Sigmoid colon (tissue), 7 donors: ENCODE measurements around the gene NFIB. TPM values are rescaled to one million over a fixed set of nuclear protein-coding genes. Genes with fewer than 3 reads are reported as not detected.

Experiments
- DNase-seq: peaks from one replicate; pipeline ENCODE4 v3.0.0-alpha.2; 2019
- H3K27ac ChIP-seq, 4 donors: fragments of 200-600 bp; sonication (generic); one replicate each; pipeline ENCODE4 v1.5.1; 2016 to 2019; ENCODE audit warnings: mild to moderate bottlenecking in 1 of 4
- H3K27me3 ChIP-seq, 3 donors: fragments of 200-600 bp; sonication (generic); one replicate each; pipeline ENCODE4 v1.5.1; 2019; ENCODE audit warnings: mild to moderate bottlenecking in 1 of 3
- H3K36me3 ChIP-seq, 4 donors: fragments of 200-600 bp; sonication (generic); one replicate each; pipeline ENCODE4 v1.5.1; 2016 to 2019
- H3K4me1 ChIP-seq, 4 donors: fragments of 200-600 bp; sonication (generic); one replicate each; pipeline ENCODE4 v1.5.1; 2017 to 2019
- H3K4me3 ChIP-seq, 4 donors: fragments of 200-600 bp; sonication (generic); one replicate each; pipeline ENCODE4 v1.5.1; 2017 to 2019; ENCODE audit warnings: mild to moderate bottlenecking in 2 of 4, moderate library complexity in 1 of 4
- H3K9me3 ChIP-seq, 4 donors: fragments of 200-600 bp in 3 of 4; sonication (generic) in 3 of 4; one replicate each; pipeline versions ENCODE4 v1.5.1 to v1.6.1; 2013 to 2019
- EP300 ChIP-seq, 4 donors: sonication (generic); formaldehyde crosslinking; IDR thresholded peaks; one replicate each; pipeline ENCODE4 v1.6.1; 2017; ENCODE audit warnings: antibody characterized with exemption in 4 of 4
- POLR2A ChIP-seq, 2 donors: fragments of 450-650 bp; IDR thresholded peaks; one replicate each; pipeline ENCODE4 v1.6.1; 2016; ENCODE audit warnings: antibody characterized with exemption in 2 of 2, mild to moderate bottlenecking in 2 of 2, moderate library complexity in 2 of 2
- POLR2AphosphoS5 ChIP-seq, 4 donors: sonication (generic); formaldehyde crosslinking; IDR thresholded peaks; one replicate each; pipeline ENCODE4 v1.6.1; 2017; ENCODE audit warnings: antibody characterized with exemption in 4 of 4
- WGBS, 2 donors: extraction: QIAGEN DNeasy Blood & Tissue Kit; methylation state at CpG; one replicate each; pipeline ENCODE4 v1.1.7; 2013; 5-methylcytosine and 5-hydroxymethylcytosine counted together
- intact Hi-C: fragments of 100-400 bp; cut with DNase I; formaldehyde crosslinking; loops from one replicate; pipeline ENCODE4 v1.15.1; 2023
- polyA plus RNA-seq, 3 donors: library from polyadenylated mRNA; stranded (reverse); fragments of 200-250 nt; gene quantifications; one replicate each; pipeline ENCODE4 v1.2.3, GENCODE V29; 2013
- total RNA-seq, 4 donors: library from RNA; depleted of rRNA; stranded (reverse); fragments of >200 nt; gene quantifications; one replicate each; pipeline ENCODE4 v1.1.0, GENCODE V29; 2016
- TF ChIP-seq, protein P1 (sequence below), 4 experiments: fragments of 450-650 bp in 3 of 4; fragments of 200-600 bp in 1 of 4; IDR thresholded peaks; one replicate each; pipeline ENCODE4 v1.5.1; 2016 to 2019; ENCODE audit warnings: antibody characterized with exemption in 4 of 4, mild to moderate bottlenecking in 3 of 4, moderate library complexity in 2 of 4
- donor health status: healthy with polysubstance abuse.
- donor health status: Bipolar disorder and iron deficiency.
- donor health status: healthy.

NFIB gene
- total and polyA plus RNA-seq, 7 donors: 3.7 to 129 (median 45.3) TPM

GRCh38 chr9:14159440-14160216 lies 154.3 kb downstream of the NFIB start:
- DNase-seq: no peak
- no peaks in the 10 kb centered on the region for H3K9me3 ChIP-seq
- H3K27me3 ChIP-seq: no peaks in the 10 kb centered on the region
- H3K27ac ChIP-seq: no peak overlapping the region
- H3K4me3 ChIP-seq: no peak overlapping the region
- H3K4me1 ChIP-seq: peaks cover 0 to 52% (median 13%) of the 10 kb centered on the region in 4 donors
- TF ChIP-seq, protein P1, sequence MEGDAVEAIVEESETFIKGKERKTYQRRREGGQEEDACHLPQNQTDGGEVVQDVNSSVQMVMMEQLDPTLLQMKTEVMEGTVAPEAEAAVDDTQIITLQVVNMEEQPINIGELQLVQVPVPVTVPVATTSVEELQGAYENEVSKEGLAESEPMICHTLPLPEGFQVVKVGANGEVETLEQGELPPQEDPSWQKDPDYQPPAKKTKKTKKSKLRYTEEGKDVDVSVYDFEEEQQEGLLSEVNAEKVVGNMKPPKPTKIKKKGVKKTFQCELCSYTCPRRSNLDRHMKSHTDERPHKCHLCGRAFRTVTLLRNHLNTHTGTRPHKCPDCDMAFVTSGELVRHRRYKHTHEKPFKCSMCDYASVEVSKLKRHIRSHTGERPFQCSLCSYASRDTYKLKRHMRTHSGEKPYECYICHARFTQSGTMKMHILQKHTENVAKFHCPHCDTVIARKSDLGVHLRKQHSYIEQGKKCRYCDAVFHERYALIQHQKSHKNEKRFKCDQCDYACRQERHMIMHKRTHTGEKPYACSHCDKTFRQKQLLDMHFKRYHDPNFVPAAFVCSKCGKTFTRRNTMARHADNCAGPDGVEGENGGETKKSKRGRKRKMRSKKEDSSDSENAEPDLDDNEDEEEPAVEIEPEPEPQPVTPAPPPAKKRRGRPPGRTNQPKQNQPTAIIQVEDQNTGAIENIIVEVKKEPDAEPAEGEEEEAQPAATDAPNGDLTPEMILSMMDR (IDR thresholded peaks at IDR 0.05): no peak
- TF ChIP-seq POLR2AphosphoS5 (IDR thresholded peaks at IDR 0.05) (no peak), POLR2A (IDR thresholded peaks at IDR 0.05) (no peak), EP300 (IDR thresholded peaks at IDR 0.05) (no peak)
- WGBS, 2 donors: 86 to 87% methylated on average over 4 of the region's 4 CpGs
- H3K36me3 ChIP-seq: no peaks in the 10 kb centered on the region
- intact Hi-C loops: no loop called here

DNA sequence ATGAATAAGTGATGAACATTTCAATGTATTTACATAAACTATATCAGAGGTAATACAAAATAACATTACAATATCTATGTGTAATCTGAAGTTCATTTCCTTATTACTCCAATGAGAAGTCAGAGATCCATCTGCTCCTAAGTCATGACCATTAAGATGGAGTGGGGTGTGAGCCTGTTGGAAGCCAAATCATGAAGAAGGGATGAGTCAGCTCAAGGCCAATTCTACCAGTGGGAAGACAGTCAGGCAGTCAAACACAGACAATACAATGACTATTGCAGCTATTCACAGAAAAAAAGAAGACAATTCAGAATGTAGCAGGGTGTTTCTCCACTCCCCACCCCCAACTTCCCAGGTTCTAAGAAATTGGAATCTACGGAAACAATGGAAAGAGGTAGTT lies 155.0 kb downstream of the NFIB start:
- intact Hi-C loops: no loop called here
- DNase-seq: no peak
- 94 to 95% methylated on average over 1 of the region's 1 CpG for WGBS, 2 donors
- Histone ChIP-seq H3K4me1 (peaks cover 0 to 45% (median 10%) of the 10 kb centered on the region in 4 donors), H3K4me3 (no peak overlapping the region), H3K9me3 (no peaks in the 10 kb centered on the region), H3K36me3 (no peaks in the 10 kb centered on the region), H3K27ac (no peak overlapping the region), H3K27me3 (no peaks in the 10 kb centered on the region)
- TF ChIP-seq POLR2AphosphoS5 (IDR thresholded peaks at IDR 0.05): no peak

GRCh38 chr9:14158136-14158813 lies 155.7 kb downstream of the NFIB start:
- intact Hi-C loops: no loop called here
- H3K27ac ChIP-seq: no peak overlapping the region
- no peaks in the 10 kb centered on the region for H3K27me3 ChIP-seq
- H3K4me3 ChIP-seq: no peak overlapping the region
- peaks cover 0 to 49% (median 11%) of the 10 kb centered on the region in 4 donors for H3K4me1 ChIP-seq
- no peaks in the 10 kb centered on the region for H3K36me3 ChIP-seq
- WGBS, 2 donors: 45 to 72% methylated on average over 2 of the region's 2 CpGs
- no peak for DNase-seq
- H3K9me3 ChIP-seq: no peaks in the 10 kb centered on the region
- no peak for TF ChIP-seq POLR2AphosphoS5 (IDR thresholded peaks at IDR 0.05)
- TF ChIP-seq EP300 (IDR thresholded peaks at IDR 0.05): no peak
- no peak for TF ChIP-seq POLR2A (IDR thresholded peaks at IDR 0.05)
- TF ChIP-seq, protein P1 (IDR thresholded peaks at IDR 0.05): no peak

DNA sequence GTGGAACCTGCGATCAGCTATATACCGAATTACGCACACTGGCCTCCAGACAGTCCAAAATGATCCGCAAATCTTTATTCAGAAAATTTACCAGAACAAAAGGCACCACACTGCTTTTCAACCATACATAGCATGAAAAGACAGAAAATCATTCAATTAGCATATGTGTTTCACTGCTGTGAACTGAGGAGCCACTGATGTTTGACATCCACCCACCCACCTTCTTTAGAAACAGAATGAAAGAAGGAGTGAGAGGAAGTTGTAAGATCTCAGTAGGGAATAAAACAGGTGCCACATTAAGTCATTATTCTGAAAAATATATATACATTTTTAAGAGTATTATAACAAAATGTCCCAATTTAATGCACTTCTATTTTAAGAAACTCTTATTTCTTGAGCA lies 156.8 kb downstream of the NFIB start:
- DNase-seq: no peak
- peaks cover 0 to 50% (median 12%) of the 10 kb centered on the region in 4 donors for H3K4me1 ChIP-seq
- 97 to 98% methylated on average over 4 of the region's 4 CpGs for WGBS, 2 donors
- no peak for TF ChIP-seq POLR2AphosphoS5 (IDR thresholded peaks at IDR 0.05)
- no peak for TF ChIP-seq POLR2A (IDR thresholded peaks at IDR 0.05)
- TF ChIP-seq EP300 (IDR thresholded peaks at IDR 0.05): no peak
- TF ChIP-seq, protein P1 (IDR thresholded peaks at IDR 0.05): no peak
- no peaks in the 10 kb centered on the region for H3K27me3 ChIP-seq
- H3K36me3 ChIP-seq: no peaks in the 10 kb centered on the region
- no peak overlapping the region for H3K27ac ChIP-seq
- no peak overlapping the region for H3K4me3 ChIP-seq
- intact Hi-C loops: no loop called here
- H3K9me3 ChIP-seq: no peaks in the 10 kb centered on the region

GRCh38 chr9:14156046-14156445 lies 157.9 kb downstream of the NFIB start:
- Histone ChIP-seq H3K27ac (peak overlapping the region in 1 of 4 donors; percentile 15), H3K4me1 (peaks cover 0 to 50% (median 16%) of the 10 kb centered on the region in 4 donors), H3K27me3 (no peaks in the 10 kb centered on the region), H3K36me3 (no peaks in the 10 kb centered on the region), H3K9me3 (no peaks in the 10 kb centered on the region), H3K4me3 (no peak overlapping the region)
- WGBS, 2 donors: 52 to 86% methylated on average over 6 of the region's 6 CpGs
- no peak for DNase-seq
- TF ChIP-seq POLR2AphosphoS5 (IDR thresholded peaks at IDR 0.05): no peak
- TF ChIP-seq, protein P1 (IDR thresholded peaks at IDR 0.05): no peak
- TF ChIP-seq POLR2A (IDR thresholded peaks at IDR 0.05): no peak
- TF ChIP-seq EP300 (IDR thresholded peaks at IDR 0.05): no peak
- intact Hi-C loops: no loop called here
